ENCODE results near the gene PLXNA2. TPM values are rescaled to one million over a fixed set of nuclear protein-coding genes. Genes with fewer than 3 reads are reported as not detected.

PLXNA2 gene
- total and polyA plus RNA-seq, 3 donors from 2014 or later: 4.1 to 5.5 (median 4.7) TPM

DNA sequence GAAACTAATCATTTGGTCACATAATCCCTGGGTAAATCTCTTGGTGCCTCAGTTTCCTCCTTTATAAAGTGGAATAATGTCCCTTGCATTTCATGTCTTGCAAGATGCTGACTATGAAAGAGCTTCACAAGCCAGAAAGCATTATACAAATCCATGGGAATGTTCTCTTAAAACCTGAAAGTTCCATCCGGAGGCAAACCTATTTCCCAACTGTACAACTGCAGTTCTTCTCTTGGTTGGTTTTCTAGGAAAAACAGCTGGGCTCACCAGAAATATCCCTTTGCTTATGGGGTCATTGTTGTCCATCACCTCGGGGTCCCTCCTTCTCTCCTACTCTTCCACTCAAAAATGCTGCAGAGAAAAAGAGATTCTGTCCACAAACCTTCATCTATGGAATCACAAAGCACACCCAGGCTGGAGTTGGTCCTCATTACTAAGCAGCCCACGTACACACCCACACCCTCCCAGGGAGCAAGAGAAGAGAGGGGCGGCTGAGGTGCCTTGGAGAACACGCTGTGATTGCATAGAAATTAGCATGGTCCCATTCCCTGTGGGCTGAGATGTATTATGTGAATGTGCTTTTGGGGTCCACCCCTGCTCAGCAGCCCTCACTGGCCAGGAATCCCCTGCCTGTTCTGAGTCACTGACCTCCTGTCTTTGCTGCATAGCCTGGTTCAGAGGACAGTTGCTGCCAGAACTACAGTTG lies 5.0 kb upstream of the PLXNA2 start:
- Histone ChIP-seq H3K27me3 (no peaks in the 10 kb centered on the region), H3K4me3 (no peak overlapping the region), H3K36me3 (ENCODE audit: low read depth, missing control alignments) (no peaks in the 10 kb centered on the region), H3K9me3 (no peaks in the 10 kb centered on the region), H3K4me1 (peaks cover 25% of the 10 kb centered on the region), H3K27ac (no peak overlapping the region)
- intact Hi-C loops (cut with DNase I; ENCODE audit: low total_unique reads): loop anchor here (10.0 kb wide), 2 partner anchors 114 to 224 kb away; no protein-coding TSS in a partner anchor
- no peak for DNase-seq
- TF ChIP-seq POLR2A (IDR thresholded peaks at IDR 0.05): no peak
- 67 to 70% methylated on average over 5 of the region's 5 CpGs for WGBS, 2 donors

DNA sequence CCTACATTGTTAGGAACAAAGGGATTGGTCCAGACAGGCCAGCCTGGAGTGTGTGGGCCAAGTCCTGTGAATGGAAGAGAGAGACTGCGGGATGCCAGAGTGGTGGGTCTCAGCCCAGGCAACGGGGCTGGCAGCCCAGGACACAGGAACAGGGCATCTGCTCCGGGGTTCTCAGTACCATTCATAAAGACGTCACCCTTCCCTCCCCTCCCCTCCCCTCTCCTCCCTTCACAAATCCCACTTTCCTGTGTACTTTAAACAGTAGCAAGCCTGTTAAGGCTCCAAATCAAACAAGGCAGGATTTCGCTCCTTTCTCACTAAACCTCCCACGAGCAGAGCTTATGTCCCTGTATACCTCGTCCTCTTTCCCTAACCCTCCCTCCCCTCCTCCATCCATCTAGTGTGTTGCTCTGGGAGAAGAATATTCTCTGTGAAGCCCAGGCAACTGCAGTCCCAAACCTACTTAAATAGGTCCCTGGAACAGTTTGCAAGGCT lies 4.2 kb upstream of the PLXNA2 start:
- Histone ChIP-seq H3K27me3 (no peaks in the 10 kb centered on the region), H3K9me3 (no peaks in the 10 kb centered on the region), H3K36me3 (ENCODE audit: low read depth, missing control alignments) (no peaks in the 10 kb centered on the region), H3K4me1 (peaks cover 22% of the 10 kb centered on the region), H3K27ac (no peak overlapping the region), H3K4me3 (no peak overlapping the region)
- DNase-seq: no peak
- intact Hi-C loops (cut with DNase I; ENCODE audit: low total_unique reads): loop anchor here (10.0 kb wide), 2 partner anchors 114 to 224 kb away; no protein-coding TSS in a partner anchor
- 52 to 63% methylated on average over 6 to 7 of the region's 7 CpGs for WGBS, 2 donors
- TF ChIP-seq POLR2A (IDR thresholded peaks at IDR 0.05): no peak

DNA sequence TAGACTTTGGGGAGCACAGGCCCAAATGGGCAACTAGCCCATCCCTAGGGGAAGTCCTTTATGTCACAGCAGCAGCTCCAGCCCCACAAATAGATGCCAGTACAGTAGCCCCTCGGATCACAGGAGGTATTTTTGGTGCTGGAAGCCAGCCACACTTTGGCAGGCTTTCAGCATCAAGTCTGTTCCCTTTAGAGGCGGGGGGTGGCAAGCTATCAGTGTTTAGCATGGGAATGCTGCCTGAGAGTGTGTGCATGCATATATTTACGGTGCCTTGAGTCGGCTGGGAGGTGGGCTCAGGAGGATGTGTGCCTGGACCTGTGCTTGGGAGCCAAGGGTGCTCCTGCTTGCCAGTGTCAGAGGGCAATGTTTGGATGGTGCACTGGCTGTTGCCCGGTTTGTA lies 3.5 kb upstream of the PLXNA2 start:
- Histone ChIP-seq H3K36me3 (ENCODE audit: low read depth, missing control alignments) (no peaks in the 10 kb centered on the region), H3K9me3 (no peaks in the 10 kb centered on the region), H3K4me3 (no peak overlapping the region), H3K4me1 (peaks cover 20% of the 10 kb centered on the region), H3K27me3 (no peaks in the 10 kb centered on the region), H3K27ac (no peak overlapping the region)
- 74% methylated on average over 5 of the region's 5 CpGs for WGBS, 2 donors
- intact Hi-C loops (cut with DNase I; ENCODE audit: low total_unique reads): loop anchor here (10.0 kb wide), 2 partner anchors 113 to 223 kb away; no protein-coding TSS in a partner anchor
- TF ChIP-seq, protein P1, sequence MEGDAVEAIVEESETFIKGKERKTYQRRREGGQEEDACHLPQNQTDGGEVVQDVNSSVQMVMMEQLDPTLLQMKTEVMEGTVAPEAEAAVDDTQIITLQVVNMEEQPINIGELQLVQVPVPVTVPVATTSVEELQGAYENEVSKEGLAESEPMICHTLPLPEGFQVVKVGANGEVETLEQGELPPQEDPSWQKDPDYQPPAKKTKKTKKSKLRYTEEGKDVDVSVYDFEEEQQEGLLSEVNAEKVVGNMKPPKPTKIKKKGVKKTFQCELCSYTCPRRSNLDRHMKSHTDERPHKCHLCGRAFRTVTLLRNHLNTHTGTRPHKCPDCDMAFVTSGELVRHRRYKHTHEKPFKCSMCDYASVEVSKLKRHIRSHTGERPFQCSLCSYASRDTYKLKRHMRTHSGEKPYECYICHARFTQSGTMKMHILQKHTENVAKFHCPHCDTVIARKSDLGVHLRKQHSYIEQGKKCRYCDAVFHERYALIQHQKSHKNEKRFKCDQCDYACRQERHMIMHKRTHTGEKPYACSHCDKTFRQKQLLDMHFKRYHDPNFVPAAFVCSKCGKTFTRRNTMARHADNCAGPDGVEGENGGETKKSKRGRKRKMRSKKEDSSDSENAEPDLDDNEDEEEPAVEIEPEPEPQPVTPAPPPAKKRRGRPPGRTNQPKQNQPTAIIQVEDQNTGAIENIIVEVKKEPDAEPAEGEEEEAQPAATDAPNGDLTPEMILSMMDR (IDR thresholded peaks at IDR 0.05): no peak
- TF ChIP-seq POLR2A (IDR thresholded peaks at IDR 0.05): no peak
- no peak for DNase-seq

DNA sequence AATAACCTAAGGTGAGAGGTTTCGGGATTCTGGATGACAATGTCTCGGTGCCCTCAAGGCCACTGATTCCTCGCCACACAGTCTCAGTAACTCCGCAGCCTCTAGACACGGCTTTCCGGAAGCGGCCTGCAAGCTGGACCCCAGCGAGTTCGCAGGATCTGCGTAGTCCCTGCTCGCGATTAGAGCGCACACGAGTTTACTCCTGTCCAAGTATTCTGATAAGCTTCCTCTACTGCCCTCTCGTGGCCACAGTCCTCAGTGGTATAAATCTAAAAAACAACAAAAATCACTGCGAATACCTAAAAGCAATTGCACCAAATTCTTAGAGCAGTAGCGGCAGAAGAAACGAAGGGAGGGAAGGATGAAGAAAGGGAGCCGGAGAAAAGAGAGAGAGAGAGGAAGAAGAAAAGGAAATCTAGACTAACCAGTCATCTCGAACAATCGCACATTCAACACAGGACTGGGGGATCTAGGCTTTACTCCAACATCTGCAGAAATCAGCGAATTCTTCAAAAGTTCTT lies 1.1 kb upstream of the PLXNA2 start:
- intact Hi-C loops (cut with DNase I; ENCODE audit: low total_unique reads): loop anchor here (10.0 kb wide), 2 partner anchors 110 to 220 kb away; no protein-coding TSS in a partner anchor
- H3K4me3 ChIP-seq: peak overlapping the region in 1 of 2 donors; percentile 69
- TF ChIP-seq POLR2A (IDR thresholded peaks at IDR 0.05): no peak
- TF ChIP-seq, protein P1 (IDR thresholded peaks at IDR 0.05): peak; percentile 80 to 92 (median 86)
- DNase-seq: peak; percentile 98
- peaks cover 12% of the 10 kb centered on the region for H3K4me1 ChIP-seq
- no peaks in the 10 kb centered on the region for H3K27me3 ChIP-seq
- H3K9me3 ChIP-seq: no peaks in the 10 kb centered on the region
- 3 to 4% methylated on average over 21 to 22 of the region's 22 CpGs for WGBS, 2 donors
- H3K27ac ChIP-seq: peak overlapping the region in 1 of 2 donors; percentile 83
- H3K36me3 ChIP-seq (ENCODE audit: low read depth, missing control alignments): no peaks in the 10 kb centered on the region

DNA sequence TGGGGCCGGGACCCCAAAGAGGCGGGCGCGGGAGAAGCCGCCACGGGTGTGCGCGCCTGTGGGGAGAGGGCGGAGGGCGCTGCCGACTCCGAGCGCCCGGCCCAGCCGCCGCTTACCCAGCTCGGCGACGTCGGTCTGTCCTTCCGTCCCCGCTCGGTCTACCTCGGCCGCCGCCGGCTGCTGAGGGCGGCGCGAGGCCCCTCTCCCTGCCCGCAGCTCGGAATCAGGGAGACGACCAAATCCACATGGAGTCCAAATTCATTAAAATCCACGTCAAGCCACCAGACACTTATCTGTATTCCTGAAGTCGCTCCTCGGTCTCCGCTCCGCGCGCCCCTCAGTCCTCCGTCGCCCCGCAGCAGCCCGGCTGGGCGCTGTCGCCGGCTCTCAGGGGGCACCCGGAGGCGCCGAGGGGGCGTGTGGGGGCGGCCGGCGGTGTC lies 637 bp downstream of the PLXNA2 start:
- no peak for TF ChIP-seq POLR2A (IDR thresholded peaks at IDR 0.05)
- TF ChIP-seq, protein P1 (IDR thresholded peaks at IDR 0.05): no peak
- H3K4me3 ChIP-seq: peak overlapping the region; percentile 69 to 81
- H3K4me1 ChIP-seq: peaks cover 8% of the 10 kb centered on the region
- peak overlapping the region; percentile 69 to 83 for H3K27ac ChIP-seq
- 0 to 1% methylated on average over 16 to 54 of the region's 54 CpGs for WGBS, 2 donors
- H3K36me3 ChIP-seq (ENCODE audit: low read depth, missing control alignments): no peaks in the 10 kb centered on the region
- peak; percentile 26 for DNase-seq
- intact Hi-C loops (cut with DNase I; ENCODE audit: low total_unique reads): loop anchor here (10.0 kb wide), 2 partner anchors 109 to 219 kb away; no protein-coding TSS in a partner anchor
- no peaks in the 10 kb centered on the region for H3K9me3 ChIP-seq
- H3K27me3 ChIP-seq: no peaks in the 10 kb centered on the region
